ENCODE data around the gene MEIS1.

Gene MEIS1

DNA sequence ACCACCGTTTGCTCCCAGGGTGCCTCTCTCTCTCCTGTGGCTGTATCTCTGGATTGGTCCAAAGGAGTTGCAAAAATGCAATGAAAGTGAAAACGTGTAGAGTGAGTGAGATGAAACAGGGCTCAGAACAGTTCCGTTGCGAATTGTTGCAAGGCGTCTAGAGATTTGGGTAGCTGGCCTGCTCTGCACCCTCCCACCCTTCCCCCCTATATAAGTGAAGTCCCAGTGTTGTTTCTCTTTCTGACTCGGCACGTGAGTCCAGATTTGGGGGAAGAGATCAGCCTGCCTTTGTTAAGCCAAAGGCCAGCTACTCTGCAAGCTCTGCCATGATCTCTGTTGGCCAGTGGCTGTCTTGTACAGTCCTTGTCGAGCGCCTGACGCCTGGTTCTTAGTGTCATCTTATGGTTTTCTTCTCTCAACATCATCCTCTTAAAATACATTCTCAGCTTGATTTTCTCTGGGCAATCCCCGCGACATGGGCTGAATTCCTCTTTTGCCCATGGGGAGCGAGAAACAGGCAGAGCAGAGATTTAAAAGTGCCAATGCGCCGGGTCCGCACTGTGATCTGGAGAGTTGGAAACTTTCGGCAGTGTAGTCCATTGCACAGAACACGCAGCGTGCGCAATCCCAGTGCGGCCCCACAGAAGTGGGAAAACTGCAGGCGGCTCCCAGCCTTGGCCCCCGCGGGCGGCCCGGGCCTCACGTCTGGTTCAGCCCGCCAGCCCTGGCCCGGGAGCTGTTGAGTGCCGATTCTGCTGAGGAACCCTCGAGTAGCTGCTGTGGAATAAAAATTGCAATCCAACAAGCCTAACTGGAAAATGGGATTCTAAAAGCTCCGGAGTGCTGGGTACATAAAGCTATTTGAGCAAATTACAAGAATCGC is 9.3 kb downstream of the MEIS1 start:
- no peak for DNase-seq (ENCODE audit: low read depth in 3 of 3, low spot score in 1 of 3)

DNA sequence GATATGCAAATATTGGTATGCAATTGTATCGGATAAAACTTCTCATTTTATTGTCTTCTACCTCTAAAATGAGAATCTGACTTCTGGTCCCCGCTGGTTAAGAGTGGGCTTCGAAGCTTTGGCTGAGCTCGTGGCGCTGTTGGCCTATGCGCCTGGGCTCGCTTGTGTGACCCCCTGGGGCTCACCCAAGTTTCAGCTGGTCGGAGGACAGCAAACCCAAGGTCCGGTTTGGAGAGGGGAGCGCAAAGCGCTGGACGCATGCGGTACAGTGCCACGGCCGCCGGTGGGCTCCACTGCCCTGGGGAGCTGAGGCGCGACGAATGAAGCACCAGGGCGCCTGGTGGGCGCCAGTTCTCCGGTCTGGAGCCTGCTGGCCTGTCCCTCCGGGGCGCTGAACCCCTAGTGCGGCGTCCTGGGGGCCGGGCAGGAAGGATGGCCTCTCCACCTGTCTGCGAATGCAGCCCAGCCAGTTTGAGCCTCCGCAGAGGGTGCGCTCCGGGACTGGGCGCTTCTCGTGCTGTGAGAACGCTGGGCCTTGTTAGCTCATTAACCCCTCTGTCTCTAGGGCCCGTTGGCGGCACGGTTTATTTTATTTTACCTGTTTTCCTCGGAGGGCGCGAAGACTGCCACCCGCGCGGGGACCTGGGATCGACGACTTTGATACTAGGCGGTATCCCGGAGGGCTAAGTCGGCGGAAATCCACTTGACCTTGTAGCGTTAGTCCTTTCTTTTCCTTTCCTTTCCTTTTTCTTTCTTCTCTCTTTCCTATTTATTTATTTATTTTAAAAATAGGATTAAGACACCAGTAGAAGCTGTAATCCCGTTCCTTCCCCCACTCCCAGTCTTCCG is 10.4 kb downstream of the MEIS1 start:
- no peak for DNase-seq (ENCODE audit: low read depth in 3 of 3, low spot score in 1 of 3)

DNA sequence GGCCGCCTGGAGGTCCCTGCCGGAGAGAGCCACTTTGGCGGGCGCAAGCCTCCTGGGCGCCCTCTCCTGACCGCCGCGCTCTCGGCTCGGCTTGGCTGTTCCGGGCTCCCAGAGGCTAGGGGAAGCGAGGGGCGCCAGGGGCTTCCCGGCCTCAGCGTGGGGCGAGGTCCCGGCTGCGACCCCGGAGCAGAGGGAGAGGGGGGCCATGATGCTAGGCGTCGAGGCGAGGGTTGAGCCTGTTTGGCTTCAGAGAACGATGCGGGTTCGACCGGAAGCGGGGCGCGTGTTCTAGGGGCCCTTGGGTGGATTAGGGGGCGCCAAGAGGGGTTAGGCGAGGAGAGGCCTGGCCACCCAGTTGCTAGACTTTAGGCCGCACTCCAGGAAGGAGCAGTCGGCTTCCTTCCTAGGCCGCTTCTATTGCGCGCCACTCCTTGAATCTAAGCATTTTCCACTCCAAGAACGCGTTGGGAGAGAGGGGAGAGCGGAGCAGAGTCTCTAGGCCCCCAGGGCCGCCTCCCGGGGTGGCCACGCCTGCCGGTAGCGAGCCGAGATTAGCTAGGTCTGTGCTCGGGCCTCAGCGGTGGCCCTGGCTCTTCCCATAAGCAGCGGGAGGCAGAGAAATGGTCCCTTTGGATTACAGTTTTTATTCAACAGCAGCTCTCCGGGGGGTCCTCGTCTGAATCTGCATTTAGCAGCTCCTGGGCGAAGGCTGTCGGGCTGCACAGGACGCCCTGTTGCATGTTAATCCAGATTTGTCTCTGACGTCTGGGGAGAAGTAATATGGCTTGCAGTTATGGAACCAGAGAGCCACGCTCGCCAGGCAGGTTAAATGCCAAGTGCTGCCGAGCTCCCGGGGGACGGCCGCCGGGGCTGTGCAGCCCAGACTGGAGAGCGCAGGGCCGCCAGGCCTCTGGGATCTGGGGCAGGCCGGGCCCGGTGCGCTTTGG is 11.3 kb downstream of the MEIS1 start:
- DNase-seq (ENCODE audit: low read depth in 3 of 3, low spot score in 1 of 3) = no peak

DNA sequence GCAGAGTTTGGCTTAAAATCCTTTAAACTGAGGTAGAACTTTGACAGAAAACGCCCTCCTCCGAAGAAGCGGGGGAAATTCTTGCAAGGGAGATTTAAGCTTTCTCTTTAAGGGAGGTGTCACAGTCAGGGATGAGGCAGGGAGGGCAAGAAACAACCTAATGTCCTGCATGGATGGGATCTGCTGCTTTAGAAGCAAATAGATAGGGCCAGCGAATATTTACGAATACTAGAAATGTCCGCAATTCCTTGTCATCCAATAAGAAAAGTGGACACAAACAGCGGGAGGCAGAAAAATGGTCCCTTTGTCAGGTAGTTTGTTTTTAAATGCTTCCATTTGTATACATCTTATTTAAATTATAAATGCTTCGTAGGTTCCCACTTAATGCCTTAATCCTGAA is 12.0 kb downstream of the MEIS1 start:
- DNase-seq (ENCODE audit: low read depth in 3 of 3, low spot score in 1 of 3) = no peak

DNA sequence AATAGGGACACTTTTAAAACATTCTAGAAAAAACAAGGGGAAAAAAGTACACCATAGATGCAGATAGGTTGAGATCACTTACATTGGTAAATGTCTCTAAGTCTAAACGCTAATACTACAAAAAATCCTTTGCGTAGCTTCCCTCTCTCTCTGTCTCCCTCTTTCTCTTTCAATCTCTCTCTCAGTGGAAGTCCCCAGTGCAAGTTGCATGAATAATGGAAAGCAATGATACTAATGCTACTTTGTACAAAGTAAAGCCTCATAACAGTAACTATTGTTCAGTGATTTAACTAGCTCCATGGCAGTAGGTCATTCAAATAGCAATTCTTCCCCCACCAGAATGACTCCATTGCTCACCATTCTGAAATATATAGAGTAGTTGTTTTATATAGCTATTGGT is 12.8 kb downstream of the MEIS1 start:
- no peak for DNase-seq (ENCODE audit: low read depth in 3 of 3, low spot score in 1 of 3)

DNA sequence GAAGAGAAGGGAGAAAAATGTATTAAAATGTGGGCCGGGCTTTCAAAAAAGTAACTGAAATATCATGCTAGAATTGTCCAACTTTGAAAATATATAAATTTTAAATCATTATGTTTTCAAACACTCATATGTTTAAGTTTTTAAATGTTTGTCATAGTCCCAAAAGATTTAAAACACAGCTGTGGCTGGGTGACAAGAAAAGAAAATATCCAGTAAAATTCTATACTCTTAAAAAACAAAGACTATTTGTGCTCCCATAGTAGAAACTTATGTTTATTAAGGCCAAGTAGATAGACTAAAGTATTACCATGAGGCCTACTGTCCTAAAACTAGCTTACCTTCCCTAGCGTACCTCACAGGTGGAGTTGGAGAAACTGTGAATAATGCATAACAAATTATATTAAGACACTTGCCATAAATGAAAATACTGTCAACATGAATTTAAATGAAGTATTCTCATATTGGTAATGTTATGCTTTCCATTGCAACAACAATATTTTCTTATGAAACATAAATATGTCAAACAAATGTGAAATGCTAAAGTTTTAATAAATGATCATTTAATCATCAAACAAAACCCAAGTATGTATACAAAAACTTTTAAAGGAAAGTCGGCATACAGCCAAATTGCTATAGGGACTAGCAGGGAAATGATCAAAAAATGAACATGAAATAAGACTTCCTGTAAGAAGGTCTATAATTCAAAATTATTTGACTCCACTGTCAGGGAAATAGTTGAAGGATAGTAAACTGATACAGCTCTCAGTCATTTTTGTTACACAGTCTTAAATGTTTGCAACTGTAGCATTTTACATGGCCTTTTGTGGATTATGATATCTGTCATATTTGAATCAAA is 13.4 kb downstream of the MEIS1 start:
- DNase-seq (ENCODE audit: low read depth in 3 of 3, low spot score in 1 of 3) = no peak

DNA sequence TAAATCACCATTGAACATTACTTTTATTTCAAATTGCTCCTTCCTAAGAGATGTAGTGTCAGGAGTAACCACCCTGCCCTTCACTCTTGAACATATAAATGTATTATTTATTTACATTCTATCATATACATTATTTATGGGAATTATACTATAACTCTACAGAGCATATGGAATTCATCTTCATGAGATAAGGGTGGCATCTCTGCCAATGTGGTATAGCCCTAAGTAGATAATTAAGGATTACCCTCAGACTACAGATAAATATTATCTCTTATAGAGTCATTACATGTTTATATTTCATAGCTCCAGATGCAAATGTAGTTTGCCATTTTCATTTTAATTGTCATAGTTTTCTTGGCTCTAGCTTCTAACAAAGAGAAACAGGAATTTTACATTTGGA is 17.3 kb downstream of the MEIS1 start:
- no peak for DNase-seq (ENCODE audit: low read depth in 3 of 3, low spot score in 1 of 3)

DNA sequence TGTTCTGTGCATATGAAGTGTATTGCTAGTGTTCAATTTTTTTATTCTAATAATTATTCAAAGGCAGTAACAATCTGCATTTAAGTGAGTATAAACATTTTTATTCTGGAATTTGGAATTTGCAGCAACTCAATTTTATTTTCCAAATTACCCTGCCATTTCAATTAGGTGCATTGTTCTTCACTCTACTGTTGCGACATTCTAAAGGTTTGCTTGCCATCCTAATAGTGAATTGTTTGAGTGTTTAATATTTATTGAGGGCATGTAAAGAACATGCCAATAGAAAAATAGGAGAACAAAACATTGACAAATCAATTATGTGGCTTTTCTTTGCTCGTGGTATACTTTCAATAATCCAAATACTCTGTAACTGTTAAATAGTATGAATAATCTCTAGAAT is 18.0 kb downstream of the MEIS1 start:
- DNase-seq (ENCODE audit: low read depth in 3 of 3, low spot score in 1 of 3) = no peak

DNA sequence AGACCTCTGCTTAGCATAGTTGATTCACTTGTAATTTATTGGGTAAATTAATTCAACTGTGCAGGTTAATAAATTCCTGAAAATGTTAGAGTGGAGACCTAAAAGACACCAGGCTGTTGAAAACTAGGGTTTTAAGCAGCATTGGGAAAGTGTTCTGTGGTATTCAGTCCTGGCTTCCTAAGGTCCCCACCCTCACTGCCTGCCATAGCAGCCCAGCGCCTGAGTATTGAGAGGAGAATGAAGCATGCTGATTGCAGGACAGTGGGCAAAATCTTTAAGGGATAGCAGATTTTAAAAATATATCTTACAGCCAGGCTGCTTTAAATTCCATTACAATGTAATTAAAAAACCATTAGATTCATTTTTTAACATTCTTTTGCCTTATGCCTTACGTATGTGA is 20.6 kb downstream of the MEIS1 start:
- no peak for DNase-seq (ENCODE audit: low read depth in 3 of 3, low spot score in 1 of 3)

DNA sequence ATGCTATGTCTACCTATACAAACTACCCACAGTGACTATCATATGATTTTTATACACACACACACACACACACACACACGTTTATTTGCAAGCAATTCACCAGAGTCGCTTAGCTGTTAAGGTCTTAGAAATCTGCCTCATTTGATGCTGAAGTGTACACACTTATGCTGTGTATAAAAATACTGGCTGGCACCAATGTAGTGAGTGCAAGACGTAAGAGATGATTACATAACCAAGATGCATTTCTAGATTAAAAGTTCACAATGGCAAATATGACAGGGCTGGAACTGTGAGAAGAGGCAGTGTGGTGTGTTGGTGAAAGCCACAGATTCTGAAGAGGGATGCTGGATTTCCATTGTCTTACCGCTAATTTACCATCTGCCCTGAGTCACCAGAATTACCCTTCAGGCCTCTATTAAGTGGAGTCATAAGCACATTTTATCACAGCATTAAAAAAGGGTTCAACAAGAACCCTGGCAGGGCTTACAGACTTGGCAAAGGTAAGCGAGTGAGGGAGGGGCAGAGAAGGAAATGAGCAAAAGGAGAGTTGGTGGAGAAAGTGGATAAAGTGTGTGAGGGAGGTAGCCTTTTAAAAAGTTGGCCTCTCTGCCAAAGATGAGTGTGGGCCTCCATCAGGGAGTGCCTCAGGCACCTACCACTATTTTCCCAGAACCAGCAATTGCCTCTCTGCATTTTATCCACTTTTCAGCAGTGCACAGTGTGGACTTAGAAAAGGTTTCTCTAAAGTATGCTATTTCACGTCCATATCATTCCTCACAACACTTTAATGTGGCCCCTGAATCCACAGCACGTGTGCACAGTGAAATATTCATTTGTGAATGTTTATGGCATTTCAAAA is 21.5 kb downstream of the MEIS1 start:
- no peak for DNase-seq (ENCODE audit: low read depth in 3 of 3, low spot score in 1 of 3)

DNA sequence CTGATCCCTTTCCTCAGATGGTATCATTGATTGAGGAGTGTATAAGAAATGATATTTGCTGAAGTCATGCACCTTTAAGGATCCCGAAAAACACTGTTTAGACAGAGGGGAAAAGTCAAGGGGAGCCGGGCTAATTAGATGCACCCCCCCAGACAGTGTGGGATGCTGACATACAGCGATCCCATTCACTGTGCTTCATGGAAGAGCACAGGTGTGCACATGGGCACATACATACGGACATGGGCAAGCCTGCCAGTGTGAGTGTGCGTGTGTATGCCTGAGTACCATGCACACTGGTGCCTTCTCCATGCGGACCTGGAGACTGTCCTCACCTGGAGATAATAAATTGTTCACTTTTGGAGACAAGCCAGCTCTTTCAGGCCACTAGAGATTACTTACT is 22.6 kb downstream of the MEIS1 start:
- no peak for DNase-seq (ENCODE audit: low read depth in 3 of 3, low spot score in 1 of 3)

DNA sequence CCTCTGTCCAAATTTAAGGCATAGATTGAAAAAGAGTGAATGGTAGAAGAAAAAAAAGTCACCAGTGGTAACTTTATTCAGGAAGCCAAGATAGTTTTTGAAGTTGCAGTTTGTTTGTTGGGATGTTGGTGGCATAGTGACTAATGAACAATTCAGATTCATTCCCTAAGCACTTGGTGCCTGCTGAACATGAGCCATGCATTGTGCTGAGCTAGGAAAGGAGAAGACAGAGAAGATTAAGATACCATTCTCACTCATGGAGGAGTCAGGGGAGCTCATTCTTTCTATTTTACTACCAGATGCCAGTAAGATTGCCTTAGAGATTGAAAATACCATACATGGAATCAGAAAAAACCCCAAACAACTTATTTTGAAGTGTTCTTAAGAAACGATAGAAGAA is 25.1 kb downstream of the MEIS1 start:
- no peak for DNase-seq (ENCODE audit: low read depth in 3 of 3, low spot score in 1 of 3)

DNA sequence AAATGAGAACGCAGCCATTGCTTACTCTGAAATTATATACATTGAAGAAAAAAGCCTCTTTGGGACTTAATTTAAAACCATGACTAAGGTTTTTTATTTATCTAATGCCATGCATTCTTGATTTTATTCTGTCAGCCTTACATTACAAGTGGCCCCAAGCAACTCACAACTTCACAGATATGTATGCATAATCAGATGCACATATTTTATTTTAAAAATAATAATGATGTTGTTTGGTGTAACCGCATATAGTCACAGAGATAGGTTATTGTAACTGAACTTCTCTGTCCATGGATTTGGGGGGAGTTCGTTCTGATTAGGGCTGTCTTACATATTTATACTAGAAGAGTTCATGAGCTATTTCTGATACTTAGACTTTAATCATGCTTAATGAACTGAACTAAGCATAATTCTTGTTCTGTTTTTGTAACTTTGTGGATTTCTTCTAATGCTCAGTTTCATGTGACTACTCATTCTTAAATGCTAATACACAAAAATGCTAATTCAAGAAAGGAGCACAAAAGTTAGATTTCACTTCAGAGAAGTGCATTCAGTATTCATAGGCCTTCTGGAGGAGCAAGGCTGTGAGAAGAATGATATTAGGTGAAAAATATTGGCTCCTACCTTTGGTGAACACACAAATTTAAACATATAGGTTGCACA is 26.2 kb downstream of the MEIS1 start:
- no peak for DNase-seq (ENCODE audit: low read depth in 3 of 3, low spot score in 1 of 3)

DNA sequence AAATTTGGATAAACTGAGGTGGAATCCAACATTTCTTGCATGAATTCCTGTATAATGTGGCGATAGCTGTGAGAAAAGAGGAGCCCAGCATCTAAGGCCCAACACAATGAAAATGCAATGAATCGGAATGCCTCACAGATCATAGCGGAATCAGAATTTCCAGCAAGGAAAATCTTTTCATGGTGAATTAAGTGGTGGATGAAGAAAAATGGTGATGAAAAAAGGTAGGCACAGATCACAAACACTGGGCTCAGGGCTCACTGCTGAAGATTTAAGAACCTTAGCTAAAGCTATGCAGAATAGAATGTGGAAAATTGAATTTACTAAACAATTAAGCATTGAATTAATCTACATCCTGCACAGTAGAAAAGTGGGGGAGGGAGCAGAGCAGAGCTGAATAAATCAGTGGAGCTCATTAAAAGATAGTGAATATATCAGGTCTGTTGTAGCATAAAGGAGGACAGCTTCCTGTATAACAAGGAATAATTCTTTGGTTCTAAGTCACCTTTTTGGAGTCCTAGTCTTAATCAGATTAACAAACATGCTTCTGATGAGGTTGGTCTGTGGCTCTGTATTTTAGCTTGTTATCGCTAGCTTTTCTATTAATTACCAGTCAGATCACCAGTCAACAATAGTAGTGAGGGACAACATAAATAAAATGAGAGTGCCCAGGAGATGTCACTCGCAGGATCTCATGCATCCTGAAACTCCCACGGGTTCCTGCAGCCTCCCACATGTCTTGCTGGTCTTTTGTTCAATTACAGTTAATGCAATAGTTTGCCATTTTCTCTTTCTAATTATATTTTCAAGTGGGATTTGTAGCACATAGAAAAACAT is 27.0 kb downstream of the MEIS1 start:
- DNase-seq (ENCODE audit: low read depth in 3 of 3, low spot score in 1 of 3) = no peak

DNA sequence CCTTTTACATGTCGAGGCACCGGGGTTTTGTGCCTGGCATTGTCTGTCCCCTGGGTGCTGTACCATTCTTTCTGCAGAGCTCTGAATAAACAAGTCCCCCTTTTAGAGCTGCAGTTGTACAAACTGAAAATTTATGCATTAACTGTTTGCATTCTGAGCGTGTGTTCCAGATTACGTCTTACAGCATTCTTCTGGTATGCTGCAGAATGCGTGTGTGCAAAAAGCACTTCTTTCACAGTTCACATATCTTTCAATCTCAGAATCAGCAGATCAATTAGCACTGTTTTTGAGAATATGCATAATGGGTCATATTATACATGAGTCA is 27.5 kb downstream of the MEIS1 start:
- DNase-seq (ENCODE audit: low read depth in 3 of 3, low spot score in 1 of 3) = no peak

DNA sequence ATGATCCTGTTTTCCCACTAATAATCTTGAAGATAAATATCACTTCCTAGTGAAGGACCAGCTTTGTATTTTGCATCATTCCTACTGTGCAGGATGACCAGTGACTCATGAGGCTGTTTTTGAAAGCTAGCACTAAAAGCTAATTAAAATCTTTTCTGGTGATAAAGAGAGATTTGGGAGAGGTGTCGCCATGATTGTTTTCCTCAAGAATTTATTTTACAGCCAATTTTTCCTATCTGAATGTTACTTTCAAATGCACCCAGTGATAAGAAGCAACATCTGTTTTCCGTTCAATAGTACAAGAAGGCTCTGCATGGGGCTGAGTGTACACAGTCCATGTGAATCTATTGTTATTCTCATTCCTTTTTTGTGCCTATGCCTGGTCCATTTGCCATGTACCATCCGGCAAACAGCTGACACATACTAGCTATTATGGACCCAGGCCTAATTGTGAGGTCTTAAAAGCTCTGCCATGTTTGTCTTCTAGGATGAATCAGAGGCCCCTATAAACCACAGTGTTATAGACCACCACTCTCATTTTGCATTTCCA is 28.4 kb downstream of the MEIS1 start:
- DNase-seq (ENCODE audit: low read depth in 3 of 3, low spot score in 1 of 3) = no peak

DNA sequence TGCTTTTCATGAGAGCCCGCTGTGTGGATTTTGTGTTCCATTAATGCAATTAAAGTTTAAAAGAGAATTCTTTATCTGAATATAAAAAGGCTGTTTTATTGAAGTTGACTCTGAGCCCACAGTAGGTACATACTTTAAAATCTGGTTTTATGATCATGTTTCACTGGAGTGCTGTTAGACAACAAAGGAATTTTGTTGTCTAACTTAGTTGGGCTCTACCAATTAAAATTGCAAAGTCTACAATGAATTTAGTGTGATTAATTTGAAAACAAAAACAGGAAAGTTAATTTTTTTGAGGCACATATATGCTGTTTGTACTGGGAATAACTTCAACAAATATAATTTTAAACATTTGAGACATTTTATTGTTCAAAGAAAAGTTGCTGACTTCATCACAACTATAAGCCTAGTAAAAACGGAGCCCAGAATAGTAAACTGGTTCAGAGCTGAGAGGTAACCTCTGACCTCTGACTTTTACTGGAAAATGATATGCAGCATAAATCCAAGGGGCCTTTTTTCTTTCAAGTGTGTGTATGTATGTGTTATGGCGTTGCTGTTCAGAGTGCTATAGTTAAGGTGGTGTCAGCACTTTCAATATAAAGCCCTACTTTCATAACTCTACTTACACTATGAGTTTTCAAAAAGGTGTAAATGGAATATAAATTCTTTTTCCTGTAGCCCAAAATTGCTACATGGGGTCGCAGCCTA is 30.2 kb downstream of the MEIS1 start:
- no peak for DNase-seq (ENCODE audit: low read depth in 3 of 3, low spot score in 1 of 3)

All from stimulated activated CD4-positive, alpha-beta T cell treated with anti-CD3 and anti-CD28 coated beads, TNF-alpha, amount 100 ng/mL, for 1 hour (primary cell).